ENCODE results near the gene CDK5RAP2.

- TF ChIP-seq REST (IDR thresholded peaks at IDR 0.05; ENCODE audit: insufficient read depth in 1 of 2, low read depth in 2 of 2, low read length in 2 of 2) (no peak), TAF1 (IDR thresholded peaks at IDR 0.05; ENCODE audit: borderline replicate concordance, insufficient read depth, low read length) (no peak), SIN3A (IDR thresholded peaks at IDR 0.05; ENCODE audit: borderline replicate concordance, insufficient read depth, low read length) (no peak), POLR2AphosphoS5 (IDR thresholded peaks at IDR 0.05; ENCODE audit: low read depth, low read length) (no peak), FOXP2 (optimal IDR thresholded peaks at IDR 0.05; ENCODE audit: borderline replicate concordance, extremely low read depth, extremely low read length, insufficient read depth) (no peak)
Observed at GRCh38 chr9:120474591-120475243, 105.2 kb downstream of the CDK5RAP2 start.

Data from PFSK-1 (cell line).